Skeletal muscle satellite cell (primary cell): ENCODE results near the gene MMP11.

Experiments used
- H3K27me3 ChIP-seq: 2 replicates; pipeline ENCODE4 v1.7.0; 2013; ENCODE audit warnings: low read length; ENCODE audit not compliant: control insufficient read depth, insufficient read depth
- H3K36me3 ChIP-seq: 2 replicates; pipeline ENCODE4 v1.7.0; 2013; ENCODE audit warnings: mild to moderate bottlenecking, control low read depth, low read length; ENCODE audit not compliant: insufficient read depth
- H3K4me1 ChIP-seq: 2 replicates; pipeline ENCODE4 v1.7.0; 2013; ENCODE audit warnings: low read length; ENCODE audit not compliant: control insufficient read depth, insufficient read depth
- H3K4me2 ChIP-seq: 2 replicates; pipeline ENCODE4 v1.7.0; 2013; ENCODE audit warnings: mild to moderate bottlenecking, low read length
- H3K4me3 ChIP-seq: 2 replicates; pipeline ENCODE4 v1.7.0; 2013; ENCODE audit warnings: low read length
- H3K9ac ChIP-seq: 2 replicates; pipeline ENCODE4 v1.7.0; 2013; ENCODE audit warnings: mild to moderate bottlenecking, low read depth, low read length, moderate library complexity
- H3K9me3 ChIP-seq: replicated peaks from 2 replicates; pipeline ENCODE4 v1.7.0; 2013; ENCODE audit warnings: mild to moderate bottlenecking, control low read depth, low read length

MMP11 gene

GRCh38 chr22:23750714-23751440, 21.8 kb upstream of the MMP11 start, which contains the start of gene ZNF70:
ZNF70 (minus strand) TSS chr22:23751112; CDS start chr22:23745140, 5,972 bp downstream.
- Histone ChIP-seq H3K9me3 (no peaks in the 10 kb centered on the region), H3K9ac (peak within 1 kb of the TSS; percentile 97), H3K36me3 (no peaks in the 10 kb centered on the region), H3K27me3 (no peaks in the 10 kb centered on the region), H3K4me2 (peak within 1 kb of the TSS; percentile 95), H3K4me1 (peaks cover 15% of the 10 kb centered on the region), H3K4me3 (peak within 1 kb of the TSS; percentile 98)

- no peaks in the 10 kb centered on the region for H3K9me3 ChIP-seq
- peak overlapping the region; percentile 95 for H3K4me2 ChIP-seq
- no peaks in the 10 kb centered on the region for H3K36me3 ChIP-seq
- peak overlapping the region; percentile 97 for H3K9ac ChIP-seq
- peaks cover 15% of the 10 kb centered on the region for H3K4me1 ChIP-seq
- peak overlapping the region; percentile 98 for H3K4me3 ChIP-seq
- no peaks in the 10 kb centered on the region for H3K27me3 ChIP-seq
Measured at GRCh38 chr22:23751441-23751996, 21.1 kb upstream of the MMP11 start.

GRCh38 chr22:23752090-23752691, 20.5 kb upstream of the MMP11 start:
- H3K4me3 ChIP-seq: no peak overlapping the region
- H3K36me3 ChIP-seq: no peaks in the 10 kb centered on the region
- no peak overlapping the region for H3K4me2 ChIP-seq
- peaks cover 15% of the 10 kb centered on the region for H3K4me1 ChIP-seq
- no peaks in the 10 kb centered on the region for H3K9me3 ChIP-seq
- no peak overlapping the region for H3K9ac ChIP-seq
- H3K27me3 ChIP-seq: no peaks in the 10 kb centered on the region

GRCh38 chr22:23752750-23753149, 19.9 kb upstream of the MMP11 start:
- Histone ChIP-seq H3K4me3 (no peak overlapping the region), H3K9me3 (no peaks in the 10 kb centered on the region), H3K27me3 (no peaks in the 10 kb centered on the region), H3K9ac (no peak overlapping the region), H3K36me3 (no peaks in the 10 kb centered on the region), H3K4me1 (peaks cover 15% of the 10 kb centered on the region), H3K4me2 (no peak overlapping the region)

GRCh38 chr22:23753385-23753784, 19.3 kb upstream of the MMP11 start:
- H3K9ac ChIP-seq: no peak overlapping the region
- H3K4me3 ChIP-seq: no peak overlapping the region
- H3K27me3 ChIP-seq: no peaks in the 10 kb centered on the region
- no peaks in the 10 kb centered on the region for H3K9me3 ChIP-seq
- H3K4me1 ChIP-seq: peaks cover 15% of the 10 kb centered on the region
- H3K36me3 ChIP-seq: no peaks in the 10 kb centered on the region
- H3K4me2 ChIP-seq: no peak overlapping the region

GRCh38 chr22:23754220-23754919, 18.3 kb upstream of the MMP11 start, which contains the start of gene VPREB3:
VPREB3 (minus strand) TSS chr22:23754425; CDS start chr22:23754363, 62 bp downstream.
- Histone ChIP-seq H3K36me3 (no peaks in the 10 kb centered on the region), H3K9ac (no peak within 1 kb of the TSS), H3K27me3 (no peaks in the 10 kb centered on the region), H3K4me1 (peaks cover 15% of the 10 kb centered on the region), H3K9me3 (no peaks in the 10 kb centered on the region), H3K4me2 (no peak within 1 kb of the TSS), H3K4me3 (no peak within 1 kb of the TSS)

GRCh38 chr22:23754980-23755636, 17.5 kb upstream of the MMP11 start:
- Histone ChIP-seq H3K4me1 (peaks cover 10% of the 10 kb centered on the region), H3K9ac (no peak overlapping the region)

GRCh38 chr22:23755711-23756110, 16.9 kb upstream of the MMP11 start:
- no peaks in the 10 kb centered on the region for H3K36me3 ChIP-seq
- H3K4me3 ChIP-seq: no peak overlapping the region
- peaks cover 6% of the 10 kb centered on the region for H3K4me1 ChIP-seq
- no peak overlapping the region for H3K4me2 ChIP-seq
- no peaks in the 10 kb centered on the region for H3K27me3 ChIP-seq
- no peaks in the 10 kb centered on the region for H3K9me3 ChIP-seq
- no peak overlapping the region for H3K9ac ChIP-seq

More at GRCh38 chr22:23754980-23755636, 17.5 kb upstream of the MMP11 start:
- Histone ChIP-seq H3K4me2 (no peak overlapping the region), H3K4me3 (no peak overlapping the region), H3K9me3 (no peaks in the 10 kb centered on the region), H3K36me3 (no peaks in the 10 kb centered on the region), H3K27me3 (no peaks in the 10 kb centered on the region)

- Histone ChIP-seq H3K4me2 (no peak overlapping the region), H3K9me3 (no peaks in the 10 kb centered on the region), H3K9ac (no peak overlapping the region), H3K4me3 (no peak overlapping the region), H3K36me3 (no peaks in the 10 kb centered on the region), H3K4me1 (no peaks in the 10 kb centered on the region), H3K27me3 (no peaks in the 10 kb centered on the region)
Measured at GRCh38 chr22:23756891-23757290, 15.8 kb upstream of the MMP11 start.

- Histone ChIP-seq H3K4me1 (peaks cover 6% of the 10 kb centered on the region), H3K4me2 (no peak overlapping the region), H3K4me3 (no peak overlapping the region), H3K36me3 (no peaks in the 10 kb centered on the region), H3K9ac (no peak overlapping the region), H3K9me3 (no peaks in the 10 kb centered on the region), H3K27me3 (no peaks in the 10 kb centered on the region)
Measured at GRCh38 chr22:23759566-23759965, 13.1 kb upstream of the MMP11 start.

GRCh38 chr22:23760056-23760455, 12.6 kb upstream of the MMP11 start:
- Histone ChIP-seq H3K4me3 (no peak overlapping the region), H3K9ac (no peak overlapping the region), H3K4me2 (no peak overlapping the region), H3K27me3 (no peaks in the 10 kb centered on the region), H3K9me3 (no peaks in the 10 kb centered on the region), H3K4me1 (peaks cover 6% of the 10 kb centered on the region), H3K36me3 (no peaks in the 10 kb centered on the region)
